Activated T-helper 9 cell treated with anti-CD3 and anti-CD28 coated beads, Interleukin-2, amount 50 U/mL, for 16 hours (primary cell): ENCODE data around the gene PNPLA7.
"Not testable (repeated sequence)": the region's sequence is repeated elsewhere in the genome, so short reads cannot be mapped to it uniquely, and the experiment has no call there.

Source experiments
- DNase-seq: peaks from one replicate; pipeline ENCODE4 v3.0.0-alpha.2; 2020; ENCODE audit warnings: low read depth

PNPLA7 gene

DNA sequence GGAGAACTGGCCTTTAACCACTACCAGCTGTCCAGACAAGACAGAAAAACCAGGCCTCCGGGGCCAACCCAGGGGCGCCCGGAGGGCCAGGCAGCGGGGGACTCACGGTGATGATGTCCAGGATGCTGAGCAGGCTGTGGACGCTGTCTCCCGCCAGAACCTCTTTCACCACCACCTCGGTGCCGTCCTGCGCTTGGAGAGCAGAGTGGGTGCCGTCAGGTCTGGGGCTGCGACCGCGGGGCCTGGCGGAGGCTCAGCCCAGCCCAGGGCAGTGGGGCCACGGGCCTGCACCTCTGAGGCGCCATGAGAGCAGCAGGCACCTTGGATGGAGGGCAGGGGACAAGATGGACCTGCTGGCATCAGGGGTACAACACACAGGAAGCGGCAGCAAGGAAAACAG lies 9.7 kb downstream of the PNPLA7 start:
- DNase-seq, result no peak

DNA sequence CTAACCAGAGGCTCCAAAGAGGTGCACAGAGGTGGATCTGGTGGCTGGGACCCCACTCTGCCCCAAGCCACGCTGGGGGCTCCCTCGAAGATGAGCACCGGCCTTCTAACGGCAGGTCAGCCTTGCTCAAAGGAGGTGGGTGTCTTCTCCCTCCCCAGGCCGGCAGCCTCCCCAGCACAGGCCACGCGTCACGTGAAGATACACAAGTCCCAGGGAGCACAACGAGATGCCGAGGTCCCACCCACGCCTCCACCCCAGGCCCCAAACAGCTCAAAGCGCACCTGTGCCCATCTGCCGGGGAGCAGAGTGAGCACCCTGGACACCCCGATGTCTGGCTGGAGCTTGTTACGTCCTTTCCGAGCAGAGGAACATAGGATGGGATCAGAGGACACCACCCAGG lies 12.1 kb downstream of the PNPLA7 start:
- no peak for DNase-seq

DNA sequence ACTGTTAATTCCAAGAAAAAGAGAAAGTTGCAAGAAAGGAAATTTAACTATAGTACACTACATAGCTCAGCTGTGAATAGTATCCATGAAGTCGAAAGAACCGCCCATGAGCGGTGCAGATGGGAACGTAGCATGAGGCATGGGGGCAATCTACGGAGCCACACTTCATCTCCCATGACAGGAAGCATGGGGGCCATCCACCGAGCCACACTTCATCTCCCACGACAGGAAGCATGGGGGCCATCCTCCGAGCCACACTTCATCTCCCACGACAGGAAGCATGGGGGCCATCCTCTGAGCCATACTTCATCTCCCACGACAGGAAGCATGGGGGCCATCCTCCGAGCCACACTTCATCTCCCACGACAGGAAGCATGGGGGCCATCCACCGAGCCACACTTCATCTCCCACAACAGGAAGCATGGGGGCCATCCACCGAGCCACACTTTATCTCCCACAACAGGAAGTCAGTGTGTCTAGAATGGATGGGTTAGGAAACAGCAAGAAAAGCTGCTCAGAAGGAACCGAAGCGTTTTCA lies 13.5 kb downstream of the PNPLA7 start:
- not testable (repeated sequence) for DNase-seq

DNA sequence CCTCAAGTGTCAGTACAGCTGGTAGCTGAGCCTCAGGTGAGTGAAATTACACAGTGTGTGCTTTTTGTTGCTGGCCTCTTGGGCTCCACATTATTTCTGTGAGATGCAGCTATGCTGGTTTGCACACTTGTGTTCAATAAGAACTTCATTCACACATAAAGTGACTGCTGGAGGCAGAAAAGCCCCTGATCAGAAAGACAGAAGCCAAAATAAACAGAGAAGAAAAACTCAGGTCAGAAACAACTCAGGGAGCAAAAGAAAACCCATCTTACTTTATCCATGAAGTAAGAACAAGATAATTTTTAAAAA lies 15.1 kb downstream of the PNPLA7 start:
- DNase-seq, result no peak

DNA sequence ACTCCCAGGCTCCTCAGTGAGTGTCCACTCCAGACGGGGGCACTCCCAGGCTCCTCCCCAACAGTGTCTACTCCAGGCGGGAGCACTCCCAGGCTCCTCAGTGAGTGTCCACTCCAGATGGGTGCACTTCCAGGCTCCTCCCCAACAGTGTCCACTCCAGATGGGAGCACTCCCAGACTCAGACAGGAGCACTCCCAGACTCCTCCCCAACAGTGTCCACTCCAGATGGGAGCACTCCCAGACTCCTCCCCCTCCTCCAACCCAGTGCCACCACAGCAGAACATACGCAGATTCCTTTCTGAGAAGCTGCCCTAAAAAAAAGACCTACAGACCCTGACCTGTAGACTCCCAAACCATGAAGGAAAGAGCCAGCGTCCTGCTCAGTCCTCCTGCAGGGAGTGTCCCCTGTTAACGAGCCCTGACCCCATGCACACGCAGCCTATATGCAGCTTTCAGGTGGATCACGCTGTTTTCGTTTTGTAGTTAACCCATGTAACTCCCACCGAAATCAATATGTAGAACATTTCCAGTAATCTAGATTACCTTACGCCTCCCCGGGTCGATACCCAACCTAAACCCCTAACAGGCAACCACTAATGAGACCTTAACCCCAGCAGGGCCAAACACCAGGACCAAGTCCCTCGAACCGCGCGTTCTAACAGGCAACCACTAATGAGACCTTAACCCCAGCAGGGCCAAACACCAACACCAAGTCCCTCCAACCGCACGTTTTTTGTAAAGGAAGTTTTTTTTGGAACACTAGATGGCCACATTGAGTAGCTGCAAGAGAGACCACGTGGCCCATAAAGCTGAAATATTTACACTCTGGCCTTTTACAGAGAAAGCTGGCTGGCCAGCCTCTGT lies 15.7 kb downstream of the PNPLA7 start:
- no peak for DNase-seq

DNA sequence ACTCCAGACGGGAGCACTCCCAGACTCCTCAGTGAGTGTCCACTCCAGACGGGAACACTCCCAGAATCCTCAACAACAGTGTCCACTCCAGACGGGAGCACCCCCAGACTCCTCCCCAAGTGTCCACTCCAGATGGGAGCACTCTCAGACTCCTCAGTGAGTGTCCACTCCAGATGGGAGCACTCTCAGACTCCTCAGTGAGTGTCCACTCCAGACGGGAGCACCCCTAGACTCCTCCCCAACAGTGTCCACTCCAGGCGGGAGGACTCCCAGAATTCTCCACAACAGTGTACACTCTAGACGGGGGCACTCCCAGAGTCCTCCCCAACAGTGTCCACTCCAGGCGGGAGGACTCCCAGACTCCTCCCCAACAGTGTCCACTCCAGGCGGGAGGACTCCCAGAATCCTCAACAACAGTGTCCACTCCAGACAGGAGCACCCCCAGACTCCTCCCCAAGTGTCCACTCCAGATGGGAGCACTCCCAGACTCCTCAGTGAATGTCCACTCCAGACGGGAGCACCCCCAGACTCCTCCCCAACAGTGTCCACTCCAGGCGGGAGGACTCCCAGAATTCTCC lies 17.2 kb downstream of the PNPLA7 start:
- not testable (repeated sequence) for DNase-seq

DNA sequence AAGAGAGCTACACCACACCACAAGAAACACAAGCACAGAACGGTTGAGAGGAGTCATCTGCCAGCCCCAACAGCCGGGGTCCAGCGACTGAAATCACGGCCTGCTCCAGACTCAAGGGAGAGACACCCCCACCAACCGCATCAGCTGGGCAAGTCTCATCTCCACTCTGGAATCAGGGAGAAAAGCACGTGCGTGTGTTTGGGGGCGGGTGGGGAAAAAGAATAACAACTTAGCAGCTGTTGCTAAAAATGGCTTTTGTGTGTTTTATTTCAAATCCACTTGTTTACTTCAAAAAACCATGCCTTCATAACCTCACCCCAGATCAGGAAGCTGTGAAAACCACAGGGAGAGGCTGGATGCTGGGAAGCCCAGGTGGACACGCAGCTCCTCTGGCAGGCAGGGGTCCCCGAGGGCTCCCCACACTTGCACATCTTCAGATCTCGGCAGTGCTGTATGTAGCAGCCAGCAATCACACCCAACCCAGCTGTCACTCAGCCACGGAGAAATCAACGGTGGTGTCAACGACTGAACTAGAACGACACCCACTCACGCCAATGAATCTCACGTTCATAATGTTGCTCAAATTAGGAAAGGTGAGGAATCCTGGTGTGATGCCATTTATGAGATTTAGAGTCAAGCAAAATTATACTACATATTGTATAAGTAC lies 19.0 kb downstream of the PNPLA7 start:
- DNase-seq, result no peak

DNA sequence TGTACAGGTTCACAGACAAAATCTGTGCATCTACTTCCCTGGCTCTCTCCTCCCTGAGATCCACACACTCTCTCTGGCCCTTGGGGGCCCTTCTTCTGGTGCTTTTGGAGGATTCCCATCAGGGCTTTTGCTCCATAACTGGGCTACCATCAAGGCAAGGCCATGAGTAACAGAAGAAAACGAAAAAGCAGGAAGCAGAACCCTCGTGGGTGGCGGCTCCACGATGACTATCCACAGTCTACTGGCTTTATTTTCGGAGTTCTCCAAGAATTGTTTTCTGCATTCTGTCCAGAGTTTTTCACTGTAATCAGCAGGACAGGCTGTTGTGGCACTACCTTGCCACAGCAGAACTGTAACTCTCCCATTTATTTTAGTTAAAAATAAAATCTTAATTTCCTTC lies 19.9 kb downstream of the PNPLA7 start:
- no peak for DNase-seq

DNA sequence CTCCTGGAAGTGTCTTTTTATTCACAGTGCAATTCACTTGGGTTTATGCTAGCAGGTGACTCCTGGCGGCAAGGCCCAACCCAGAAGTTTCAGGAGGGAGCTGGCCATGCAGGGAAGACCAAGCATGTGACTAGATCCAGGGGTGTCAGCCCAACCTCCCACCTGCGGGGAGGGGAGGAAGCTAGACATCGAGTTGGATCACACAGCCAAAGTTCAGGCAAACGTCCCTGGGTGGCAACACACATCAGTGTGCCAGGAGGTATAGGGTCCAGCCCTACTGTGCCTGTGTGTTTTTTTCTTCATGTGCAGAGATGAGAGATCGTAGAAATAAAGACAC lies 25.3 kb downstream of the PNPLA7 start:
- DNase-seq, result no peak

DNA sequence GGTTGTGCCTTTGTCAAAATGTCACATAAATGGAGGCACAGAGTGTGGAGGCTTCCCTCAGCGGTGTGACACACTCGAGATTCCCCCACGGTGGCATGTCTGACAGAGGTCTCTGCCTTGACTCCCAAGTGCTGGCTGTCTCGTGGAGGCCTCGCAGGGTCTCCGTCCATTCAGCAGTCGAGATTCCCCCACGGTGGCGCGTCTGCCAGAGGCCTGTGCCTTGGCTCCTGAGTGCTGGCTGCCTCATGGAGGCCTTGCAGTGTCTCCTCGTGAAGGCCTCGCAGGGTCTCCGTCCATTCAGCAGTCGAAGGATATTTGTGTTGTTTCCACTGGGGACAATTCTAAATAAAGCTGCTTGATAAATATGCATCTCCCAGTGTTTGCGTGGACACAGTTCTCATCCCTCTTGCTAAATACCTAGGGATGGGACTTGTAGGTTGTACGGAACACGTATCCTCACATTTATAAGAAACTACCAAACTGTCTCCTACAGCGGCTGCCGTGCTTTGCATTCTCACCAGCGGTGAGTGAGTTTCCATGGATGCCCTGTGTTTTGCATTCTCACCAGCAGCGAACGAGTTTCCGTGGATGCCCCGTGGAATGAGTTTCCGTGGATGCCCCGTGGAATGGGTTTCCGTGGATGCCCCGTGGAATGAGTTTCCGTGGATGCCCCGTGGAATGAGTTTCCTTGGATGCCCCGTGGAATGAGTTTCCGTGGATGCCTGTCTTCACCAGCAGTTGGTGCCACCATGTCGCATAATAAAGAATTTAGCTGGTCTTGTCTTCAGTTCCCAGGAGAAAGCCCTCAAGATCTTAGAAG lies 25.8 kb downstream of the PNPLA7 start:
- no peak for DNase-seq

DNA sequence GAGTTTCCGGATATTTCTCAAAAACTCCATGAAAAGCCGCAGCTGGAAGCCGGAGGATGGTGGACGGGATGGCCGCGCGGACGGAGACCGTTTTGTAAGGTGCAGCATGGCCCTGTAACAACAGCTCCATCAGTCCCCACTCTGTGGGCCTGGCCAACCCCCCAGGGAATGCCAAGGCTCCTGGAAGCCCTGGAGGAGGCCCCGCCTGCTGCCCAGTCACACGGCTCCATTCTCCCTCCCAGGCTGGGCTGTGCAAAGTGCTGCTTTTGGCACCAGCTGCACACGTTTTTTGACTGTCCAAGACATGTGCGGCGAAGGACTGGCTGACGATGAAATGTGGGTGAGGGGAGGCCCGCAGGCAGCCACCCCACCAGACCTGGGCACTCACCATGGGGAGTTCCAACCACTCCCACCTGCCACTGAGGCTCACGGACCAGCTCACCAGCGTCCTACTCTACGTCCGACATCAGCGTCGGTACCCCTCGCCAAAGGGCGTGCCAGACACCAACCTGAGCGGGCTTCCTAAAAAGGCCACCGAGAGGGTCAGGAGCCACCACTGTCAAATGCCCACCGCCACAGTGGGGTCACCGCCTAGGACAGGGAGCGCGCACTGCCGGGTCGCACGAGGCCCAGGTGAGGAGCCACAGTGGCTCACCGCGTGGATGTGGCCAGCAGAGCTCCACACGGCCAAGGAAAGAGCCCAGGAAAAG lies 27.3 kb downstream of the PNPLA7 start:
- no peak for DNase-seq

DNA sequence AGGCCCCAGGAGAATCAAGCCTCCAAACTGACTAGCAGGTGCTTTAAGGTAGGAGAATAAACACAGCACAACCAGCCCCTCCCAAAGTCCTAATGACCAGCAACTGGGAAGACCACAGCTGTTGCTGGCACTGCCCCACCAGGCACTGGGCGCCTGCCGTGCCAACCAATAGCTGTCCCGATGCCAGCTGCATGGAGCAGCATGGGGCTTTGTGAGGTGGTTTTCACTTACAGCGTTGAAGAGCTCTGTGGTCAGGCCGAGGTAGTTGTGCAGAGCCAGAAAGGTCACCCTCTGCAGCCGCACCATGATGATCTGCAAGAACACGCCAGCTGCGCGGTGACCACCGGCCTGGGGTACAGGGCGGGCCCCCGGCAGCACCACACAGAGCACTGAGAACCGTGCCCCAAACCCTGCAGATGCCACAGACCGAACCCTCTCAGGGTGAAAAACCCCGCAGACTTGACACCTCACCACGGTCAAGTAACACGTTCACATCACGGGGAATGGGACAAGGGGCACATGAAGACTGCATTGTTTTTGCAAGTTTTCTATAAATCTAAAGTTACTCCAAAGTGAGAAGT lies 28.7 kb downstream of the PNPLA7 start:
- no peak for DNase-seq

DNA sequence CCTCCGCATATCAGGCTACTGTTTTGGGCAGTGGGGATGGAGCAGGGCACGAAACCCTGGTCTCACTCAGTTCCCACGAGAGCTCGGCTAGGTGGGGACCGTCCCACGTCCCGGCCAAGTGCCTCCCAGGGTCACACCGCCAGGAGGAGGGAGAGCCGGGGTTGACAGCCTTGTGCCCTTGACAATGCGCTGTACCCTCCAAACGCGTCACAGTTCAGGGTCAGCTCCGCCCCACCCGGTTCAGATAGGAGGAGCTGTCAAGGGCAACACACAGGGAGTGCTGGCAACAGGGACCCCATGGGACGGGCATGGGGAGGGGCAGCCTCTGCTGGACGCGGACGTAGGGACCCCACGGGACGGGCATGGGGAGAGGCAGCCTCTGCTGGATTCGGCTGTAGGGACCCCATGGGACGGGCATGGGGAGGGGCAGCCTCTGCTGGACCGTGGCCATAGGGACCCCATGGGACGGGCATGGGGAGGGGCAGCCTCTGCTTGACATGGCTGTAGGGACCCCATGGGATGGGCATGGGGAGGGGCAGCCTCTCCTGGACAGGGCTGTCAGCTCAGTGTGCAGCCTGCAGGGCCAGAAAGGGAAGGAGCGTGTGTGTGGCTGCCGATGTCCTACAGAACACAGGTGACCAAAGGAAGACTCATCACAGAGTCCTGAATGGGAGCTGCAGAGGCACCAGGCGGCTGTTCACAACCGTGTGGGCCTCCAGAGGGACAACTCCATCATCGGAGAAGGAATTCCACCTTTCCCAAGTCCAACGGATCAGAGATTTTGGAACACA lies 29.4 kb downstream of the PNPLA7 start:
- no peak for DNase-seq

DNA sequence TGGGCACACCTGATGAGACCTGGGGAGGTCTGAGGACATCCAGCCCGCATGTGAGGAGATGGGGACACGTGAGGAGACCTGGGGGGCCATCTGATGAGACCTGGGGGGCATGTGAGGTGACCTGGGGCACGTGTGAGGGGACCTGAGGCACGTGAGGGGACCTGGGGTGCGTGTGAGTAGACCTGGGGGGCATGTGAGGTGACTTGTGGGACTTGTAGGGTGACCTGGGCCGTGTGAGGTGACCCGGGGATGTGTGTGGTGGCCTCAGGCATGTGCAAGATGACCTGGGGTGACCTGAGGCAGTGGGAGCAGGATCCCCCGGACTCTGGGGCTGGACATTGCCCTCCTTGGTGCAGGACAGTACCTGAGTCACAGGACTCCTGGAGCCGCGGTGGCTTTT lies 30.6 kb downstream of the PNPLA7 start:
- no peak for DNase-seq

DNA sequence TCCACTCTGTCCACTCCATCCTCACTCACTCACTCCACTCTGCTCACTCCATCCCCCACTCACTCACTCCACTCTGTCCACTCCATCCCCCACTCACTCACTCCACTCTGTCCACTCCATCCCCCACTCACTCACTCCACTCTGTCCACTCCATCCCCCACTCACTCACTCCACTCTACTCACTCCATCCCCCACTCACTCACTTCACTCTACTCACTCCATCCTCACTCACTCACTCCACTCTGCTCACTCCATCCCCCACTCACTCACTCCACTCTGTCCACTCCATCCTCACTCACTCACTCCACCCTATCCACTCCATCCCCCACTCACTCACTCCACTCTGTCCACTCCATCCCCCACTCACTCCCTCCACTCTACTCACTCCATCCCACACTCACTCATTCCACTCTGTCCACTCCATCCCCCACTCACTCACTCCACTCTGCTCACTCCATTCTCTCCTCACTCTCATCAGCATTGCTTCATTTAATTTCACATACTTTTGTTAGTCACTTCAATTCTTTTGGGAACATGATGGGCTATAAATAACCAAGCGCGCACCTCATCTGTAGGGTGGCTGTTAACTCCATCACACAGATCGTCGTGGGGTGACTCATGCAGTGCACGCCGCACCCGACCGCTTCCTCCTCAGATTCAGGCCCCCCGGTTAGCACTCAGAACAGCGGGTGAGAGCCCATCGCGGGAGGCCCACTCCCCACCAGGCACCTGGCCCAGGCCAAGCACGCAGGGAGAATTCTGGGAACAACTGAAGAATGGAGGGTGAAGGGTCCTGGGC lies 31.3 kb downstream of the PNPLA7 start:
- DNase-seq, result not testable (repeated sequence)

DNA sequence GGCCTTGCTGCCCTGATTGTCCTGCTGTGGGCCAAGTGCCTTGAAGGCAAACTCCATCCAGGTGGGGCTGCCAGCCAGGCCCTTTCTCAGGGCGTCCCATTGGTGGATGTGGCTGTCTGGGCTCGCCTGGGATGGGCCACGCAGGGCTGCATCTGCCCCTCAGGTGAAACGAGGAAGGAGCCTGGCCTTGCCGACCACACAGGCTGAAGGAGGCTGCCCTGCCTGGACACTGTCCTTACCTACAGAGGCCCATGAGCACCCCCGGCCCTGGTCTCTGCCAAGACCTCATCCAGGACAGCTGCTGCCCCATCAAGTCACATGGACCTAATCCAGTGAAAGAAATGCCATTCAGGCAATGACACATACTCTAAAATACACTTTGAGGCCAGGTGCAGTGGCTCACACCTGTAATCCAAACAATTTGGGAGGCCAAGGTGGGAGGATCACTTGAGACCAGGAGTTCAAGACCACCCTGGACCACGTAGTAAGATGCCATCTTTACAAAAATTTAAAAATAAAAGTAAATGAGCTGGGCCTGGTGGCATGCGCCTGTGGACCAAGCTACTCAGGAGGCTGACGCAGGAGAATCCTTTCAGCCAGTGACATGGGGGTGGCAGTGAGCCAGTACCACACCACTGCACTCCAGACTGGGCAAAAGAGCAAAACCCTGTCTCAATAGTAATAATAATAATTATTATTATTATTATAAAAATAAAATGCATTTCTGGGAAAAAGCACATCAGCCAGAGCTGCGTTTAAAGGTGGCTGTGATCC lies 33.9 kb downstream of the PNPLA7 start:
- DNase-seq, result no peak

DNA sequence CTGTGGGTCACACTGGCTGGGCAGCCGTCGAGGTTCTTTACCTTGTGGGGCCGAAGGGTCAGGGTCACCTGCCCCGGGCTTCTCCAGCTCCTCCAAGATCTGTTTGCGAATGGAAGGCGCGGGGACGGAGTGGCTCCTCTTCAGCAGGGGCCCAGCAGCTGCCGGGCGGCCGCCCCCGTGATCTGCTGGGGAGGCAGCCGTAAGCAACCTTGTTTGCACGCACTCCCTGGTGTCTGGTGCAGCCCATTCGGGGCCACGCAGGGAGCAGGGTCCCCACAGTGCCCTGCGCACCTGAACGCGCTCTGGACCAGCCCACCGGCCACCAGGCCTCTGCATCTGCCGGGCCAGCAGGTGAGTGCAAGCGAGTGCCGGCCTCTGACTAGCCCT lies 34.9 kb downstream of the PNPLA7 start:
- no peak for DNase-seq

DNA sequence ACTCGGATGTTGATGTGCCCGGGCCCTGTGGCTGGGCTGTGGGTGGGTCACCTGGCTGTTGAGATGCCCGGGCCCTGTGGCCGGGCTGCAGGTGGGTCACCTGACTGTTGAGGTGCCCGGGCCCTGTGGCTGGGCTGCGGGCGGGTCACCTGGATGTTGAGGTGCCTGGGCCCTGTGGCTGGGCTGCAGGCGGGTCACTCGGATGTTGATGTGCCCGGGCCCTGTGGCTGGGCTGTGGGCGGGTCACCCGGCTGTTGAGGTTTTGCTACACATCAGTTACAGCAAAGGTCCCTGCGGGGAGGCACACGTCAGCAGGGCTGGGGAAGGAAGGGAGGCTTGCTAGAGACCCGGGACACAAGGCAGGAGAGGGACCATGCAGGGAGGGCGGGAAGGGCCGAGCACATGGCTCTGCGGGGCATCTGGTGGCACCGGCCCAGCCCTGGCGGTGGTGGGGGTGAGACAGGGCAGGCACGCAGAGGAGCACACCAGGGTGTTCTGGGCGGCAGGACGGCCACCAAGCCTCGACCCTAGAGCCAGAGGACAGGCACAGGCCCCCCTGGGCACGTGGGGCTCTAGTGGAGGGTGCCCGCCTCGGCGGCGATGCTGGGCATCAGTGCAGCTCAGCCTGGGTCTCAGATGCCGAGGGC lies 35.4 kb downstream of the PNPLA7 start:
- DNase-seq, result no peak
